ENCODE data around the gene TLR1. TPM values are rescaled to one million over a fixed set of nuclear protein-coding genes. Genes with fewer than 3 reads are reported as not detected.
"Not testable (repeated sequence)": the region's sequence is repeated elsewhere in the genome, so short reads cannot be mapped to it uniquely, and the experiment has no call there.

The TLR1 gene
- total and polyA plus RNA-seq, 12 donors = 2.5 to 60.0 (median 14.8) TPM

- intact Hi-C loops (cut with DNase I) = no loop called here
- Histone ChIP-seq H3K27me3 (no peaks in the 10 kb centered on the region), H3K36me3 (replicated peaks in 1 of 2) (no peaks in the 10 kb centered on the region), H3K9me3 (replicated peaks in 1 of 3) (no peaks in the 10 kb centered on the region), H3K4me3 (no peak overlapping the region), H3K4me1 (replicated peaks in 1 of 2) (no peaks in the 10 kb centered on the region), H3K27ac (peak overlapping the region in 1 of 5 donors; percentile 79)
- WGBS, 4 donors = 59 to 68% (median 63%) methylated on average over 3 of the region's 3 CpGs
- no peak for DNase-seq
- TF ChIP-seq CTCF (IDR thresholded peaks at IDR 0.05) = no peak
- no peak for TF ChIP-seq POLR2A (IDR thresholded peaks at IDR 0.05)
Measured at GRCh38 chr4:38814386-38814785, 9.8 kb upstream of the TLR1 start.

GRCh38 chr4:38811297-38811696 is 6.7 kb upstream of the TLR1 start:
- Histone ChIP-seq H3K36me3 (replicated peaks in 1 of 2) (no peaks in the 10 kb centered on the region), H3K27ac (no peak overlapping the region), H3K9me3 (replicated peaks in 1 of 3) (no peaks in the 10 kb centered on the region), H3K4me3 (no peak overlapping the region), H3K27me3 (no peaks in the 10 kb centered on the region), H3K4me1 (replicated peaks in 1 of 2) (no peaks in the 10 kb centered on the region)
- intact Hi-C loops (cut with DNase I) = no loop called here
- TF ChIP-seq POLR2A (IDR thresholded peaks at IDR 0.05) (no peak), CTCF (IDR thresholded peaks at IDR 0.05) (no peak)
- DNase-seq = no peak
- 89 to 96% (median 91%) methylated on average over 6 of the region's 6 CpGs for WGBS, 4 donors

- DNase-seq; H3K27me3 ChIP-seq; H3K36me3 ChIP-seq (replicated peaks in 1 of 2); intact Hi-C loops (cut with DNase I); H3K9me3 ChIP-seq (replicated peaks in 1 of 3); H3K27ac ChIP-seq; H3K4me1 ChIP-seq (replicated peaks in 1 of 2); H3K4me3 ChIP-seq: not testable (repeated sequence)
- WGBS, 4 donors = 88 to 95% (median 94%) methylated on average over 3 to 29 of the region's 29 CpGs
Measured at GRCh38 chr4:38807462-38807861, 2.9 kb upstream of the TLR1 start.

GRCh38 chr4:38806251-38806650 is 1.7 kb upstream of the TLR1 start:
- H3K27me3 ChIP-seq; H3K4me3 ChIP-seq; DNase-seq; intact Hi-C loops (cut with DNase I); H3K36me3 ChIP-seq (replicated peaks in 1 of 2); H3K4me1 ChIP-seq (replicated peaks in 1 of 2); H3K9me3 ChIP-seq (replicated peaks in 1 of 3): not testable (repeated sequence)
- peak overlapping the region in 3 of 5 donors; percentile 35 to 76 (median 40) for H3K27ac ChIP-seq
- 80 to 91% (median 83%) methylated on average over 9 of the region's 9 CpGs for WGBS, 4 donors

GRCh38 chr4:38805530-38806145 is 1.0 kb upstream of the TLR1 start:
- 66 to 72% (median 68%) methylated on average over 5 of the region's 5 CpGs for WGBS, 4 donors
- TF ChIP-seq POLR2A (IDR thresholded peaks at IDR 0.05) (no peak), CTCF (IDR thresholded peaks at IDR 0.05) (no peak)
- H3K27me3 ChIP-seq = no peaks in the 10 kb centered on the region
- H3K27ac ChIP-seq = peak overlapping the region in 4 of 5 donors; percentile 11 to 76 (median 38)
- intact Hi-C loops (cut with DNase I) = no loop called here
- H3K9me3 ChIP-seq (replicated peaks in 1 of 3) = no peaks in the 10 kb centered on the region
- peak in 6 of 7 donors; percentile 24 to 60 (median 41) for DNase-seq
- H3K4me3 ChIP-seq = no peak overlapping the region
- no peaks in the 10 kb centered on the region for H3K36me3 ChIP-seq (replicated peaks in 1 of 2)
- no peaks in the 10 kb centered on the region for H3K4me1 ChIP-seq (replicated peaks in 1 of 2)
